Gastroesophageal sphincter (tissue), 4 donors: ENCODE data around the gene PCDH20. TPM values are rescaled to one million over a fixed set of nuclear protein-coding genes. Genes with fewer than 3 reads are reported as not detected.

ENCODE experiments used
- ATAC-seq: fragments of 150-250 bp; one replicate; pipeline ENCODE4 v1.9.1; 2016; ENCODE audit warnings: mild to moderate bottlenecking, moderate library complexity
- H3K27ac ChIP-seq, 4 donors: fragments of 200-600 bp; sonication (generic) in 3 of 4; 1 replicate in 3 of 4; 2 replicates in 1 of 4; pipeline ENCODE4 v1.5.1; 2016 to 2019
- H3K27me3 ChIP-seq: fragments of 200-600 bp; sonication (generic); one replicate; pipeline ENCODE4 v1.5.1; 2019
- H3K36me3 ChIP-seq, 2 donors: fragments of 200-600 bp; sonication (generic); one replicate each; pipeline ENCODE4 v1.5.1; 2019; ENCODE audit warnings: control low read depth in 1 of 2
- H3K4me1 ChIP-seq, 3 donors: fragments of 200-600 bp; sonication (generic); 1 replicate in 2 of 3; 2 replicates in 1 of 3; pipeline ENCODE4 v1.5.1; 2016 to 2019; ENCODE audit warnings: control low read depth in 2 of 3
- H3K4me3 ChIP-seq, 2 donors: fragments of 200-600 bp; sonication (generic); one replicate each; pipeline ENCODE4 v1.5.1; 2019; ENCODE audit warnings: mild to moderate bottlenecking in 1 of 2, moderate library complexity in 1 of 2
- H3K9me3 ChIP-seq, 3 donors: fragments of 200-600 bp; sonication (generic); one replicate each; pipeline ENCODE4 v1.5.1; 2017 to 2019; ENCODE audit warnings: control low read depth in 2 of 3
- CTCF ChIP-seq, 4 experiments: fragments of 200-600 bp in 2 of 4; fragments of 450-650 bp in 2 of 4; sonication (generic) in 1 of 4; IDR thresholded peaks; one replicate each; pipeline ENCODE4 v1.5.1; 2017 to 2019; ENCODE audit warnings: antibody characterized with exemption in 4 of 4, mild to moderate bottlenecking in 2 of 4, moderate library complexity in 2 of 4
- EP300 ChIP-seq: sonication (generic); formaldehyde crosslinking; IDR thresholded peaks from one replicate; pipeline ENCODE4 v1.6.1; 2017; ENCODE audit warnings: antibody characterized with exemption, mild to moderate bottlenecking
- POLR2A ChIP-seq, 2 donors: fragments of 450-650 bp; IDR thresholded peaks; one replicate each; pipeline ENCODE4 v1.6.1; 2017; ENCODE audit warnings: antibody characterized with exemption in 2 of 2, mild to moderate bottlenecking in 2 of 2, moderate library complexity in 1 of 2
- POLR2AphosphoS5 ChIP-seq: sonication (generic); formaldehyde crosslinking; IDR thresholded peaks from one replicate; pipeline ENCODE4 v1.6.1; 2017; ENCODE audit warnings: antibody characterized with exemption
- WGBS, 2 donors: methylation state at CpG; one replicate each; pipeline ENCODE4 v1.1.5; 2018; ENCODE audit warnings: low coverage in 1 of 2; 5-methylcytosine and 5-hydroxymethylcytosine counted together
- total RNA-seq, 4 donors: library from RNA; depleted of rRNA; stranded (reverse); fragments of >200 nt; gene quantifications; one replicate each; pipeline ENCODE4 v1.1.0, GENCODE V29; 2016

The PCDH20 gene
- total RNA-seq, 4 donors from 2014 or later: 9.2 to 26.9 (median 16.4) TPM

GRCh38 chr13:61413572-61414535 lies 1.8 kb downstream of the PCDH20 start:
- Histone ChIP-seq H3K4me1 (peaks cover 0 to 23% (median 4%) of the 10 kb centered on the region in 3 donors), H3K4me3 (peak overlapping the region; percentile 41 to 50), H3K27me3 (peaks cover 21% of the 10 kb centered on the region), H3K9me3 (no peaks in the 10 kb centered on the region), H3K27ac (peak overlapping the region in 1 of 4 donors; percentile 56), H3K36me3 (no peaks in the 10 kb centered on the region)
- no peak for TF ChIP-seq EP300
- TF ChIP-seq CTCF (IDR thresholded peaks at IDR 0.05): no peak
- no peak for TF ChIP-seq POLR2A (IDR thresholded peaks at IDR 0.05)
- TF ChIP-seq POLR2AphosphoS5: no peak
- no peak for ATAC-seq
- WGBS, 2 donors: 0 to 4% methylated on average over 5 to 14 of the region's 41 CpGs

DNA sequence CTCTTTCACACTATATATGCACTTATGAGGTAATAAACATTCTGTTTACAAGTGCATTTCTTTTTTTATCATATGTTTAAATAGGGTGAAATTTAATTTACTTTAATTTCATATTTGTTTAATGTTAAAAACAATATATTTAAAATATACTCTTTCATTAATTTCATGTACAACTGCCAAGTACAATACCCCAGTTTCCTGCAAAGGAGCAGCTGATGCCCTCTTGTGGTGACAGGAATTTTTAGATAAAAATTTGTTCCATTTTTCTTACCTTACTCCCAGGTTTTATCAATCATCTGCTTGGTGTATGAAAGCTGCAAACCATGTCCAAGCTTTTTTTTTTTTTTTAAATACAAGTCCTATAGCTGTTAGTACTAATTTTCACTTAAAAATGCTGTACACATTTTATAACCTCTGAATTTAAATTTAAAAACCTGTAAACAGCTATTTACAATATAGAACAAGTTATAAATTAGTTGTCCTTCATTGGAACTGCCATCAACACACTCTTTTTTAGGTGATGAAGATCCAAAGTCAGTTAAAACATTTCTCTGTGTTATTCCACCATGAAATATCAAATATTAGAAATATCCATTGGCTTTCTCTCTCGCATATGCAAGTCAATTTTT lies 4.9 kb downstream of the PCDH20 start:
- H3K4me1 ChIP-seq: peaks cover 0 to 13% (median 4%) of the 10 kb centered on the region in 3 donors
- H3K36me3 ChIP-seq: no peaks in the 10 kb centered on the region
- no peak overlapping the region for H3K4me3 ChIP-seq
- no peak for ATAC-seq
- H3K9me3 ChIP-seq: no peaks in the 10 kb centered on the region
- no peak overlapping the region for H3K27ac ChIP-seq
- H3K27me3 ChIP-seq: peaks cover 21% of the 10 kb centered on the region
- 100% methylated on average over 1 of the region's 1 CpG for WGBS, 2 donors
- TF ChIP-seq CTCF (IDR thresholded peaks at IDR 0.05): peak; percentile 27 to 51 (median 32)
- no peak for TF ChIP-seq POLR2AphosphoS5
- no peak for TF ChIP-seq EP300

DNA sequence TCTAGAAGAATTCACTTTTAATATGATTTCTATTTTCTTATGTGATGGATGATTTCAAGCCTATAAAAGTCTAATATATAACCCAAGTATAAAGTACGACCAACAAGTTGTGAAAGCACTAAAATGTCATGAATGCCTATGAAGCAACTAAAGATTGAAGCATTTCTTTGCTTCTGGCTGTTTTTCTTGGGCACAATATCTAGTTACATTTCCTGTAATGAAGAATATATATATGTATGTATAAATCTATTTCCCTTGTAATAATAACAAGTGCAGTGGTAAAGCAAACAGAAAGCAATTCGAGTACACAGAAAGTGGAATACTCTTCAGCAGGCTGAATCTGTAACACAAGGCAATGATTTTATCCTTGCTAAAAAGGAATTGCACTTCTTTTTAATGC lies 5.4 kb downstream of the PCDH20 start:
- no peaks in the 10 kb centered on the region for H3K9me3 ChIP-seq
- ATAC-seq: no peak
- TF ChIP-seq POLR2A (IDR thresholded peaks at IDR 0.05): no peak
- TF ChIP-seq EP300: no peak
- TF ChIP-seq POLR2AphosphoS5: no peak
- TF ChIP-seq CTCF (IDR thresholded peaks at IDR 0.05): no peak
- 19 to 32% methylated on average over 2 of the region's 2 CpGs for WGBS, 2 donors
- H3K27me3 ChIP-seq: peaks cover 21% of the 10 kb centered on the region
- H3K4me3 ChIP-seq: peak overlapping the region in 1 of 2 donors; percentile 3
- peaks cover 0 to 13% (median 4%) of the 10 kb centered on the region in 3 donors for H3K4me1 ChIP-seq
- no peaks in the 10 kb centered on the region for H3K36me3 ChIP-seq
- no peak overlapping the region for H3K27ac ChIP-seq

DNA sequence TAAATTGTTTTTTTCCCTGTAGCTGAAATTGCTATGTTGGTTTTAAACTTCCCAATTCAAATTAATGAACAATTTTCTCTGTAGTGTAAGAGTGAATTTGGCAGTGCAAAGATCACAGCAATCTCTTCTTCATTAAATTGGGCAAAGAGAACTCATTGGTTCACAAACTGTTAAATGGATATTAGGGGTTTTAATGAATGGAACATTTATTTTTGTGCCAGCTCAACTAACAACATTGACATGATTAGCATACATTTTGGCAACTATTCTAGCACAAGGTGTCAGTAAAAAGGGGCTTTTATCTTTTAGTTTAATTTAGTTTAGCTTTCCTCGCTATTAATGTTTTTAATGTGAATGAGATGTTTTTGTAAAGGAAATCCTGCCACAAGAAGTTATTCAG lies 7.1 kb downstream of the PCDH20 start:
- 0% methylated on average over 1 of the region's 1 CpG for WGBS, 2 donors

More for the DNA sequence above, 7.1 kb downstream of the PCDH20 start:
- Histone ChIP-seq H3K4me3 (no peak overlapping the region), H3K27me3 (peaks cover 11% of the 10 kb centered on the region), H3K9me3 (no peaks in the 10 kb centered on the region), H3K4me1 (peaks cover 0 to 9% (median 2%) of the 10 kb centered on the region in 3 donors), H3K36me3 (no peaks in the 10 kb centered on the region), H3K27ac (no peak overlapping the region)
- no peak for TF ChIP-seq CTCF (IDR thresholded peaks at IDR 0.05)
- TF ChIP-seq EP300: no peak
- no peak for TF ChIP-seq POLR2AphosphoS5
- TF ChIP-seq POLR2A (IDR thresholded peaks at IDR 0.05): no peak
- no peak for ATAC-seq
